ENCODE results near the gene SPOCD1.

DNA sequence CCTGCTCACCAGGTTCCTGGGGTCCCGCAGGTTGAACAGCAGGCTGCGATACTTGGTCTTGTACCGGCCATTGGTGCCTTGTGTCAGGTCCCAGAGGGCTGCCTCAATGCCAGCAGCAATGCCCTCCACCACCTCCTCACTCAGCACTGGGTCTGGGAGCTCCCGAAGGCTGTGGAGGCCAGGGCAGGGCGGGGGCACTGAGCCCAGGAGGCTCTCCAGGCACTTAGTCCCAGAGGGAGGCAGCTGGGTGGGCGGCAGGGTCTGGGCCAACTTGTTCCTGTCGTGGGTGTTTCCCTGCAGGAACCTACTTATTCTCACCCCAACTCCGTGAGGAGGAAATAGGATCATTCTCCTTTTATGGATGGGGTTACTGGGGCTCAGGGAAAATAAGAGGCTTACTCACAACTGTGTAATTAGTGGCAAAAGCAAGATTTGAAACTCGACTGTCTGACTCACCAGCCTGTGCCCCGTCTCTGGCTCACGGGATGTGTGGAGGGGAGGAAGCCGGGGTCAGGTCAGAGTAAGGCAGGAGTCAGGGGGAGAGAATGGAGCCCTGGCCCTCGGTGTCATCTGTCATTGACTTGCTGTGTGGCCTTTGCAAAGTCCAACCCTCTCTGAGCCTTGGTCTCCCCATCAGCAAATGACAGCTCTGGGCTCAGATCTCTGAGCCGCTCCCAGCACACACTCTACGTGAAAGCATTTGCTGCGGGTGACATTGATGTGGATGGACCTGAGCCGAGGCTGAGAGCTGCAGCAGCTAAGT lies 17.2 kb downstream of the SPOCD1 start:
- TF ChIP-seq, protein P1, sequence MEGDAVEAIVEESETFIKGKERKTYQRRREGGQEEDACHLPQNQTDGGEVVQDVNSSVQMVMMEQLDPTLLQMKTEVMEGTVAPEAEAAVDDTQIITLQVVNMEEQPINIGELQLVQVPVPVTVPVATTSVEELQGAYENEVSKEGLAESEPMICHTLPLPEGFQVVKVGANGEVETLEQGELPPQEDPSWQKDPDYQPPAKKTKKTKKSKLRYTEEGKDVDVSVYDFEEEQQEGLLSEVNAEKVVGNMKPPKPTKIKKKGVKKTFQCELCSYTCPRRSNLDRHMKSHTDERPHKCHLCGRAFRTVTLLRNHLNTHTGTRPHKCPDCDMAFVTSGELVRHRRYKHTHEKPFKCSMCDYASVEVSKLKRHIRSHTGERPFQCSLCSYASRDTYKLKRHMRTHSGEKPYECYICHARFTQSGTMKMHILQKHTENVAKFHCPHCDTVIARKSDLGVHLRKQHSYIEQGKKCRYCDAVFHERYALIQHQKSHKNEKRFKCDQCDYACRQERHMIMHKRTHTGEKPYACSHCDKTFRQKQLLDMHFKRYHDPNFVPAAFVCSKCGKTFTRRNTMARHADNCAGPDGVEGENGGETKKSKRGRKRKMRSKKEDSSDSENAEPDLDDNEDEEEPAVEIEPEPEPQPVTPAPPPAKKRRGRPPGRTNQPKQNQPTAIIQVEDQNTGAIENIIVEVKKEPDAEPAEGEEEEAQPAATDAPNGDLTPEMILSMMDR (IDR thresholded peaks at IDR 0.05), result no peak
- TF ChIP-seq POLR2AphosphoS5 (IDR thresholded peaks at IDR 0.05; ENCODE audit: low read depth, low read length), result no peak
- TF ChIP-seq, protein P2, sequence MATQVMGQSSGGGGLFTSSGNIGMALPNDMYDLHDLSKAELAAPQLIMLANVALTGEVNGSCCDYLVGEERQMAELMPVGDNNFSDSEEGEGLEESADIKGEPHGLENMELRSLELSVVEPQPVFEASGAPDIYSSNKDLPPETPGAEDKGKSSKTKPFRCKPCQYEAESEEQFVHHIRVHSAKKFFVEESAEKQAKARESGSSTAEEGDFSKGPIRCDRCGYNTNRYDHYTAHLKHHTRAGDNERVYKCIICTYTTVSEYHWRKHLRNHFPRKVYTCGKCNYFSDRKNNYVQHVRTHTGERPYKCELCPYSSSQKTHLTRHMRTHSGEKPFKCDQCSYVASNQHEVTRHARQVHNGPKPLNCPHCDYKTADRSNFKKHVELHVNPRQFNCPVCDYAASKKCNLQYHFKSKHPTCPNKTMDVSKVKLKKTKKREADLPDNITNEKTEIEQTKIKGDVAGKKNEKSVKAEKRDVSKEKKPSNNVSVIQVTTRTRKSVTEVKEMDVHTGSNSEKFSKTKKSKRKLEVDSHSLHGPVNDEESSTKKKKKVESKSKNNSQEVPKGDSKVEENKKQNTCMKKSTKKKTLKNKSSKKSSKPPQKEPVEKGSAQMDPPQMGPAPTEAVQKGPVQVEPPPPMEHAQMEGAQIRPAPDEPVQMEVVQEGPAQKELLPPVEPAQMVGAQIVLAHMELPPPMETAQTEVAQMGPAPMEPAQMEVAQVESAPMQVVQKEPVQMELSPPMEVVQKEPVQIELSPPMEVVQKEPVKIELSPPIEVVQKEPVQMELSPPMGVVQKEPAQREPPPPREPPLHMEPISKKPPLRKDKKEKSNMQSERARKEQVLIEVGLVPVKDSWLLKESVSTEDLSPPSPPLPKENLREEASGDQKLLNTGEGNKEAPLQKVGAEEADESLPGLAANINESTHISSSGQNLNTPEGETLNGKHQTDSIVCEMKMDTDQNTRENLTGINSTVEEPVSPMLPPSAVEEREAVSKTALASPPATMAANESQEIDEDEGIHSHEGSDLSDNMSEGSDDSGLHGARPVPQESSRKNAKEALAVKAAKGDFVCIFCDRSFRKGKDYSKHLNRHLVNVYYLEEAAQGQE (IDR thresholded peaks at IDR 0.05; ENCODE audit: insufficient read depth in 1 of 2, low read depth in 2 of 2, low read length in 1 of 2), result no peak

Measured in Panc1 (cell line).